Measurements from ENCODE around the gene GPR26.

DNA sequence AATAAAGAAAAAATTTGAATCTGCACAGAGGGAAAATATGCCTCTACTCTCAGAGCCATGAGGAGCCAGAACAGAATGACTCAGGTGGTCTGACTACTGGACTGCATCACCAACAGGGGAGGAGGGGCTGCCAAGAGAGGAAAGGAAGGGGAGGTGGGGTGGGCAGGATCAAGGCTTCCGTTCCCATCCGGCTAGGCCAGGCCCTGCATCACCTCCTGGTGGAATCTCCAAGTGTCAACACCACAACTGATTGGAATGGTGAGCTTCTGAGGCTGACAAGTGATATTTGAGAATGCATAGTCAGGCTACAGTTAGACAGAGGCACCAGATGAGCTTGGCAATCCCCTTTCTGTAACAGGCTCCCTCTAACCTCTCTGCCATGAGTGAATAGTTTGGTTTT is 10.4 kb upstream of the GPR26 start:
- TF ChIP-seq, protein P1, sequence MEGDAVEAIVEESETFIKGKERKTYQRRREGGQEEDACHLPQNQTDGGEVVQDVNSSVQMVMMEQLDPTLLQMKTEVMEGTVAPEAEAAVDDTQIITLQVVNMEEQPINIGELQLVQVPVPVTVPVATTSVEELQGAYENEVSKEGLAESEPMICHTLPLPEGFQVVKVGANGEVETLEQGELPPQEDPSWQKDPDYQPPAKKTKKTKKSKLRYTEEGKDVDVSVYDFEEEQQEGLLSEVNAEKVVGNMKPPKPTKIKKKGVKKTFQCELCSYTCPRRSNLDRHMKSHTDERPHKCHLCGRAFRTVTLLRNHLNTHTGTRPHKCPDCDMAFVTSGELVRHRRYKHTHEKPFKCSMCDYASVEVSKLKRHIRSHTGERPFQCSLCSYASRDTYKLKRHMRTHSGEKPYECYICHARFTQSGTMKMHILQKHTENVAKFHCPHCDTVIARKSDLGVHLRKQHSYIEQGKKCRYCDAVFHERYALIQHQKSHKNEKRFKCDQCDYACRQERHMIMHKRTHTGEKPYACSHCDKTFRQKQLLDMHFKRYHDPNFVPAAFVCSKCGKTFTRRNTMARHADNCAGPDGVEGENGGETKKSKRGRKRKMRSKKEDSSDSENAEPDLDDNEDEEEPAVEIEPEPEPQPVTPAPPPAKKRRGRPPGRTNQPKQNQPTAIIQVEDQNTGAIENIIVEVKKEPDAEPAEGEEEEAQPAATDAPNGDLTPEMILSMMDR (conservative IDR thresholded peaks at IDR 0.05; ENCODE audit: low read depth, low read length) = no peak
- TF ChIP-seq POLR2A (IDR thresholded peaks at IDR 0.05; ENCODE audit: low read depth, low read length) (no peak), MXI1 (IDR thresholded peaks at IDR 0.05; ENCODE audit: borderline replicate concordance, low read depth, low read length) (no peak), FOS (IDR thresholded peaks at IDR 0.05; ENCODE audit: low read depth, low read length) (no peak), CEBPB (IDR thresholded peaks at IDR 0.05; ENCODE audit: low read depth, low read length) (no peak)
- TF ChIP-seq, protein P2, sequence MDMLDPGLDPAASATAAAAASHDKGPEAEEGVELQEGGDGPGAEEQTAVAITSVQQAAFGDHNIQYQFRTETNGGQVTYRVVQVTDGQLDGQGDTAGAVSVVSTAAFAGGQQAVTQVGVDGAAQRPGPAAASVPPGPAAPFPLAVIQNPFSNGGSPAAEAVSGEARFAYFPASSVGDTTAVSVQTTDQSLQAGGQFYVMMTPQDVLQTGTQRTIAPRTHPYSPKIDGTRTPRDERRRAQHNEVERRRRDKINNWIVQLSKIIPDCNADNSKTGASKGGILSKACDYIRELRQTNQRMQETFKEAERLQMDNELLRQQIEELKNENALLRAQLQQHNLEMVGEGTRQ (IDR thresholded peaks at IDR 0.05; ENCODE audit: low read depth, low read length) = no peak

Data from IMR-90 (cell line).